GM19351 (cell line): ENCODE measurements around the gene ARAP2.

ENCODE experiments used
- ATAC-seq: cut with Tn5 transposase; IDR thresholded peaks from one replicate; pipeline ENCODE4 v1.9.1; 2021; ENCODE audit warnings: mild to moderate bottlenecking, moderate library complexity; ENCODE audit not compliant: unreplicated experiment

Gene ARAP2

GRCh38 chr4:36260731-36261130, 16.4 kb upstream of the ARAP2 start:
- ATAC-seq, result no peak

GRCh38 chr4:36256398-36256891, 12.1 kb upstream of the ARAP2 start:
- peak; percentile 60 for ATAC-seq

DNA sequence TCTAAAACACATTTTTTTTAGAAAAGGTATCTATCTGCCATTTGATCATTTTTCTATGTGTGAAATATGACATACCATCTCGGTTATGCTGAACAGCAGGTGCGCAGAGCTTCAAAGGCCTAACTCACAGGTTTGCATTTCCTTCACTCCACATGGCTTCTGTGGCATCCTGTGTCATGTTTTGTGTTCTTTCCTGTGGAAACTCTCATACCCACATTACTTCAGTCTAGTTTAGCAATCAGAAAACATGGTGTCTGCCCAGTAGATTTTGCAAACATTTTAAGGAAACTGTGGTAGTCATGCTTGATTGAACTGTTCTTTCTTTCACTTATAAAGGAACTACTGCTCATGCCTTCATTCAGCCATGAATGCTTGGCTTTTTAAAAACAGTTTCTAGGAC, 11.3 kb upstream of the ARAP2 start:
- ATAC-seq, result peak; percentile 71

DNA sequence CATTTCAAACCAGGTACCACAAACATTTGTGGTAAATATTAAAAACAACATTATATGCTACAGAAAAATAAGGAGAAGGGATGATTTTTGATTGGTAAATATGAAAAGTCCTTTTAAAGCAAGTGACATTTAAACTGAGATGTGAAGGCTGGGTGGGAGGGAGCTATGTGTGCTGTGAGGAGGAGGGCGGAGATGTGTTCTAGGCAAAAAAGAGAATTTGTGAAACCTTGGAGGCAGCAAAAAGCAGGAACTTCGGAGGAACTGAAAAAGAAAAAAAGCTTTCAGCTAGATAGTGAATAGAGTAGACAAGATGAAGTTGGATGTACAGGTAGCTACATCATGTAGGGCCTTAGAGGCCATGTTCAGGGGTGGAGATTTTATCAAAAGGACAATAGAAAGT, 10.1 kb upstream of the ARAP2 start:
- no peak for ATAC-seq

- no peak for ATAC-seq
Observed at GRCh38 chr4:36251983-36252382, 7.7 kb upstream of the ARAP2 start.

- ATAC-seq, result peak; percentile 35
Observed at GRCh38 chr4:36249610-36250009, 5.3 kb upstream of the ARAP2 start.

DNA sequence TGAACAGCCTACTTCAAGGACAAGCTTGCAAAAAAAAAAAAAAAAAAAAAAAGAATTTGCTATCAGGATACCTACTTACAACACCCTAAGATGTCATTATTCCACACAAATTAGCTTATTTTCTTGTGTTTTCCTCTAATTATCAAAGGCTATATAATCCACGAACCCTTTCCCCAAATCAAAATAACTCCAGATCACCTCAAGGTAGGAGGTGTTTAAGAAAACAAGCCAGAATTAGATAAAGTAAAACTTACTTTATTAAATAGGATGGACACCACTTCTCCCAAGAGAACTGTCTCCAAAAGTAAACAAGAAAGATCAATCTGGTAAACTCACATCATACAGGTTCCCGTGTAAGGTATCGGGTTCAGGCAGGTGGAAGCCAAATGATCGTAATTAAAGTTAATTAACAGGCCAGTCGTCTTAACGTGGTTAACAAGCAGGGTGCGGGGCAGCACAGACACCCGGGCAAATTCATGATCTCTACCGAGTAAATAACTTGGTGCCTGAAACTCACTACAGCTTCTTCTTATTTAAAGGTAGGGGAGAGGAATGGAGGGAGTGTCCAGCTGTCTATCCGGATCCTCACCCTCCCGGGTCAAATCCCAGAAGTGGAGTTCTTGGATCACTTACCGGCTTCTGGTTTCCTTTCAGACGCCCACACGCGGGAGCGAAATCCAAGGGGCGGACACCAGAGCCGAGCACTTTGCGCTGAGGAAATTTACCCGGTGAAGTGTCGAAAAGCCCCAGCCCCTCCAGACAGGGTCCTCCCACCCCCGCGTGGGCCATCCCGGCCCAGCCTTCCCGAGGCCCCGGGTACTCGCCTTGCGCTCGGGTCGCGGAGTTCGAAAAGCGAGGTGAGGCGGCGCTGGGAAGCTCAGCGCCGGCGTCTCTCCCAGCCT, 708 bp downstream of the ARAP2 start:
- ATAC-seq, result peak; percentile 29

DNA sequence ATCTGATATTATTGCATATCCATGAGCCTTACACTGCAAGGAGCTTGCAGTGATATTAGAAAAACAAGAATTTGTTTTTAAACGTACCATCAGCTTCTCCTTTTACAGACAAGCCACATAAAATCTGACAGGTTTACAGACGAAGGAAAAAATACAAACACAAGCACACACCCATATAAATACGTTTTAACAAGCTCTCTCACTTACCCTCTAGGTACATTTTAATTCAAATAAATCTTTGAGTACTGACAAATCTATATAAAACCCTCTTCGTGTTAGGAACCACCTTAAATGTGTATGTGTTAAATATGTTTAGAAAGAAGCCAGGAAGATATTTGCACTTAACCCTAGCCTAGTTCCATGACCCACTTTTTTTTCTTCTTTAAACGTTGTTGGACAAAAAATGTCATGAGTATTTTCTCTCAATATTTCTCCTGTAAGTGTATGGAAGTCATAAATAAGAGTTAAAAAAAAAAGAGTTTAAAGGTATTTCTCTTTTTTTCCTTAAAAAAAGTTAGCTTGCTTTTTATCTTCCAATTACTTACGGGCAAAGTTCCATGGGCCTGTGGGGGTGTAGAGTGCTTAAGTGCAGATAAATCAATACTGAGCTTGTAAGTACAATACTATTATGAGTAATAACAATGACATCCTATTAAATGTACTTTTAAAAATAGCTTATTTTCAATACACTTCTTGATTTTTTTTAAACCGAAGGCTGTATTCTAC, 1.5 kb downstream of the ARAP2 start:
- no peak for ATAC-seq

- peak; percentile 46 for ATAC-seq
Observed at GRCh38 chr4:36241771-36242170, 2.5 kb downstream of the ARAP2 start.

- no peak for ATAC-seq
Observed at GRCh38 chr4:36237366-36238313, 6.7 kb downstream of the ARAP2 start.

DNA sequence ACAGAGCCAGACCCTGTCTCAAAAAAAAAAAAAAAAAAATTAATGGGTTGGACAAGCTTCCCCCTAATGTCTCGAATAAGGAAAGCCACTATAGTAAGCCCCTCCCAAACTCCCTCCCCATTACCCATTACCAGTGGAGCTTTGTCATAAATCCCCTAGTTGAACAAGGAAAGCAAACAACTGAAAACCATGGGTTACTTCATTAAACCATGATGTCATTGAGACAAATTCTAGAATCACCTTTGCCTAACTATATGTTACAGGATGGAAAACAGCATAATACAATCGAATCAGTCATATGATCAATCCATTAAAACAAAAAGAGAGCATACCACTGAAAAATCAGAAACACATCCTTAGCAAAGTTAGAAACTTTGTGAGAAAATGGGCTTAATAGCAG, 8.2 kb downstream of the ARAP2 start:
- ATAC-seq, result no peak

- ATAC-seq, result no peak
Observed at GRCh38 chr4:36235306-36235705, 9.0 kb downstream of the ARAP2 start.

- no peak for ATAC-seq
Observed at GRCh38 chr4:36233567-36234266, 10.6 kb downstream of the ARAP2 start.

DNA sequence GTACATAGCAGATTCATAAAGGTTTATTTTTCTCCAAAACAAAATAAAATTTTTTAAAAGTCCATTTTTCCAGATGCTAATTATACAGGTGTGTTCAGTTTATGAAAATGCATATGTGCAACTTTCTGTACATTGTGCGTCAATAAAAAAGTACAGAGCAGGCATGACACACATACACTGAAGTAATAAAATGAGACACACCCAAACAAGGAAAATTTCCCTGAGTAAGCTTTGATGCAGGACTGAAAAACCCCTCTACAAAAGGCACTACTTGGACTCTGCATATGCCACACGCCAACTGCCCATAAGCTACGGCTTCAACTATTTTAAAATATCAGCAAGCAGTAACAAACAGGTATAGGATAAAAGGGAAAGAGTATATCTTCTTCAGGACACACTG, 13.8 kb downstream of the ARAP2 start:
- no peak for ATAC-seq

DNA sequence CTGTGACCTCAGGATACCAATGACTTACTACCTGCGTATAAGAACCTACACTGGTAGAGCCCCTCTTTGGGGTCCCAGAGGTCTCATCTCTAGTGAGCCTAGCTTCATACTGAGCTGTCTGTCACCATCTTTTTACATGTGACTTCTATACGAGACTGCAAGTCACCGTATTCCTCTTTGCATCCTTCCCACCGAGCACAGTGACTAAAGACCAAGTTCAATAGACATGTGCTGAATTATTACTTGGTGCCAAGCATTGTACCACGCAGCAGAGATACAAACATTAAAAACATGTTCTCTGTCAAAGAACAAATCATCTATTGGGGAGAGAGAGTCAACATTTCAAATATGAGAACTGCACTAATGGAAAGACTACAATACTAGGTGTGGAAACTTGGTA, 16.4 kb downstream of the ARAP2 start:
- no peak for ATAC-seq

GRCh38 chr4:36226430-36227227, 17.7 kb downstream of the ARAP2 start:
- no peak for ATAC-seq

DNA sequence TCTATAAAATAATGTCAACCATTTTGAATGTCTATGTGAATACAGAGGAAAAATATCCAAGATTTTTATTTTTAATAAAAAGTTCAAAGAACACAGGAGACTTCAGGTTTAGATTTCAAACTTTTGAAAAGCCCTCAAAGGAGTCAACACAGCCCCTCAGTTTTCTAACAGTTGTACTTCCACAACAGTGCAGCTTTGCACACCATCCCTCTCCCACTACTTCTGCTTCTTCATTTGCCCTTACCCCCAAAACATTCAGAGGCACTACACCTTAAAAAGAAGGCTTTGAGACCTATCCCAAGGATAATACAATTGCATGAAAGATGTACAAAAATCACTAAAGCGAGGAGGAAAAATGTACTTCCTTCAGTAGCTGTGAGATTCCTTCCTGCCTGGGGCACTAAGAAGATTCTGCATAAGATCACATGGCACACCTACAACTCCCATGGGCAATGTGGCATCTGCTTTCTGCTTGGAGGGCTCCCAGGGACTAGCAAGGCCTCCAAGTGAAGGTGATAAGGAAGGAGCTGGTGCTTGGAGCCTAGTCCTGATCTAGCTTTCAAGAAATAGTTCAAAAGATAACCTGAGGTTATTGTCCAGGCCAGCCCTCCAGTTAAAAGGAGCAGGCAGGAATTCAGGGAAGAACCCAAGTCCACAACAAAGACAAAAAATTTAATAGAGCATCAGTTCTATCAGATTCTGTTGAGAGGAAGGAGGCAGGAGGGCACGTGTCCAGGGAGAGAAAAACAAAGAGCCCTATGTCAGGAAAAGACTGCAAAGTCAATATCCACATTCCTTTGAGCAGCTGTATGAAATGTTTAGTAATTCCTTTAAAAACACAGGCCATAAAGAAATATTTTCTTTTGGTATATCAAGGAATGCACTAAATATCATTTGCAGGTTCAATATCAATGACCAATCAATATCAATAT, 19.1 kb downstream of the ARAP2 start:
- ATAC-seq, result no peak

DNA sequence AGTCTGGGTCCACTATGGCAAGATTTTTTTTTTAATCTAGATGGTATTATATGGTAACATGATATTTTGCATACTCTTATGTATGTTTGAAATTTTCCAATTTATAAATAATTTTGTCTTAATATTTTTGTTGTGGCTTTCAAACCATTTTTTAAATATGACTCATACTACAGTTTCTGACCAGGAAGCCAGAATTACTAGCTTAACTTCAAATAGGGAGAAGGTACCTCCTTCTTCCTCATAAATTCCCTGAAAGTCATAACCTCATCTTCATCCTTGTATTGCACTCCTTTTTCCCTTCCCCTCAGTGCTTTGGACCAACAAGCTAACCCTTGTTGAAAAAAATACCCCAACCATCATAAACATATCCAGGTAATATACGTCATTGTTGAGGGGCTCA, 21.6 kb downstream of the ARAP2 start:
- ATAC-seq, result no peak
